T-helper 2 cell (primary cell): ENCODE results near the gene CD44.
A peak's percentile ranks its signal among the peaks of the same experiment; 100 is the strongest.
"Not testable (repeated sequence)": the region's sequence is repeated elsewhere in the genome, so short reads cannot be mapped to it uniquely, and the experiment has no call there.

Experiments used
- DNase-seq, 5 experiments: peaks; one replicate each; pipeline versions ENCODE4 v3.0.0 to v3.0.0-alpha.2; 2012 to 2022

The CD44 gene

DNA sequence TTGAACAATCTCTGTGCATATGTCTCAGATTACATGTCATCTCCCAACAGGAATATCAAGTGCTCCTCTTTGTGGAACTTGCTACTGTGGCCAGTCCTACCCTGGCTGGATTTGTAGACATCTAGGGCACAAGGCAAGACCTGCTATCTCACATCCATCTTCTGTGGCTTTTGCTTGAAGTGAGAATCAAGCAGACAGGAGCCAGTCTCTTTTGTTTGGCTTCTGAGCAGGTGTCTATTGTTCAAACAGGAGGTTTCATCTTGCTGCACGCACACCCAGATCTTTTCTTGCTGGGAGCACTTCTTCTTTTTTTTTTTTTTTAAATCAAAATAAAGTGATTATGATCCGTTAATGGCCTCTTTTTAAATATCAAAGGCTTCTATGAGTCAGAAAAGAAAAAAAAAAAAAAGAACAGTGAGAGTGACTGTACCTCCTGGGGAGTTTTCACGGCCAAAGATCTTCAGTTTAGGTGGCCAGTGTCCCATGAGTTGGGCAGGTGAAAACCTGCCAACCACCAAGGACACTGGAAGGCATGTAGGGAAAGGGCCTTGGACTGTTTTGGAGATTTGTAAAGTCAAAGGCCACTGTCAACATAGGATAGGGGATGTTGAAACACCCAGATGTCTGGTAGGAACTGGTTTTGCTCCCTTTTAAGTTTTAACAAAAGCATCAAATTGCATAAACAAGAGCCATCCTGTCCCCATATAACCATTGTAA, 78.1 kb downstream of the CD44 start:
- DNase-seq = peak in 3 of 5 experiments; percentile 25 to 86 (median 29)

DNA sequence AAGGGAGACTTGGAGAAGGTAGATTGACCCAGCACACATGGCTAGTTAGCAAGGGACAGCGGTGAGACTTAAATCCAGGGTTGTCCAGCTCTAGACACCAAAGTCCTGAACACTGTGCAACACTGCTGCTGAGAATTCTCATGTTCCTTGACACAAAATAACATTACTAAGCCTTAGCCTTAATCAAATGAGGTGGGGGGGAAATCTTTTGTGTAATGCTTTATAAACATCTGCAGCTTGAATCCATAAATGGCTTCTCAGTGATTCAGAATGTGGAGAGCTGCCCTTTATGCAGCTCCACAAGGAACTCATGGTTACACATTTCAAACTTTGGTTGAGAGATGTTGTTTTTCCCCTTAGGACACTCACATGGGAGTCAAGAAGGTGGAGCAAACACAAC, 80.0 kb downstream of the CD44 start:
- no peak for DNase-seq

- no peak for DNase-seq
Measured at GRCh38 chr11:35223371-35223796, 84.4 kb downstream of the CD44 start.

DNA sequence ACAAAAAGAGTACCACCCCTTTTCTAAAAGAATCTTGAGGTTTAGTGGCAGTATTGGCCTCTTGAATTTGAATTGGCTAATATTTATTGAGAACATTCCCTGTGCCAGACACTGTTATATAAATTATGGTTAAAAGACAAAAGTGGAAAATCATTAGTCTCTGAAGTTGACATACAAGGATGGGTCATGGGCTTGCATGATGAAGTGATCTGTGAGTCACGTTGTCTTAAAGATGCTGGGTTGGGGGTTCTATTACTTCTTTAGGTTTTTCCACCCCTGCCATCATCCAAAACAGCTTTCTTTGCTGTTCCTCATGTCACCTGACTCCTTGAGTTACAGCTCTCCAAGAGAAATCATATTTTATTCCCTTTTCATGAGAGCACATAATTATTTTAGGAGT, 85.0 kb downstream of the CD44 start:
- DNase-seq = no peak

DNA sequence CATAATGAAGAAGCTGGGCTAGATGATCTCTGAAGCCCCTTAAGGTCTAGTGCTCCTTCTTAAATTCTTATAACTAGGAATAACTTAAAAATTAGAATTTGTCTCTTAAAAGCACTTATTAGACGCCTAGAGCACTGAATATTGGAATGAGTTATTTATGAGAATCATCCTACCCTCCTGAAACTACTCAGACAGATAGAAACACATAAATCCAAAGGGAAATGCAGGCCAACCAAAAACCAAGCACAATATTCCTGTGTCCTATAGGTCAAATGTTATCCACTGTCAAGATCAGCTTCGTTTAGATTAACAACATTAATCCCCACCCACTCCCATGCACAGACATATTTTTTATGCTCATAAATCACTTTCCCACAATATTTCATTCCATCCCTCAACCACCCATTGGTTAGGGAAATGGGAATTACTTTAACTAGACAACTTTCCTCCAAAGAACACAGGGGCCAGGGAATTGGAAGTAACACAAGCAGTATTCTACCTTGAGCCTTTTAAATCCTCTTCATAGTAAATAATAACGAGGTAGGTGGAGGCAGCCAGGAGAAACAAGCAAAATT, 87.1 kb downstream of the CD44 start:
- no peak for DNase-seq

DNA sequence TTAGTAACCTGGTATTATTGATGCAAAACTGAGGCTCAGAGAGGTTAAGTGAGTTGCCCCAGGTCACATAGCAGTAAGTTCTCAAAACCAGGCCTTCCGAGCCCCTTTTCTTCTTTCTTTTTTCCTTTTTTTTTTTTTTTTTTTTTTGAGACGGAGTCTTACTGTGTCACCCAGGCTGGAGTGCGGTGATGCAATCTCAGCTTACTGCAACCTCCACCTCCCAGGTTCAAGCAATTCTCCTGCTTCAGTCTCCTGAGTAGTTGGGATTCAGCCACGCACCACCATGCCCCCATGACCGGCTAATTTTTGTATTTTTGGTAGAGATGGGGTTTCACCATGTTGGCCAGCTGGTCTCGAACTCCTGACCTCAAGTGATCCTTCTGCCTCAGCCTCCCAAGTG, 87.8 kb downstream of the CD44 start:
- DNase-seq = not testable (repeated sequence)

DNA sequence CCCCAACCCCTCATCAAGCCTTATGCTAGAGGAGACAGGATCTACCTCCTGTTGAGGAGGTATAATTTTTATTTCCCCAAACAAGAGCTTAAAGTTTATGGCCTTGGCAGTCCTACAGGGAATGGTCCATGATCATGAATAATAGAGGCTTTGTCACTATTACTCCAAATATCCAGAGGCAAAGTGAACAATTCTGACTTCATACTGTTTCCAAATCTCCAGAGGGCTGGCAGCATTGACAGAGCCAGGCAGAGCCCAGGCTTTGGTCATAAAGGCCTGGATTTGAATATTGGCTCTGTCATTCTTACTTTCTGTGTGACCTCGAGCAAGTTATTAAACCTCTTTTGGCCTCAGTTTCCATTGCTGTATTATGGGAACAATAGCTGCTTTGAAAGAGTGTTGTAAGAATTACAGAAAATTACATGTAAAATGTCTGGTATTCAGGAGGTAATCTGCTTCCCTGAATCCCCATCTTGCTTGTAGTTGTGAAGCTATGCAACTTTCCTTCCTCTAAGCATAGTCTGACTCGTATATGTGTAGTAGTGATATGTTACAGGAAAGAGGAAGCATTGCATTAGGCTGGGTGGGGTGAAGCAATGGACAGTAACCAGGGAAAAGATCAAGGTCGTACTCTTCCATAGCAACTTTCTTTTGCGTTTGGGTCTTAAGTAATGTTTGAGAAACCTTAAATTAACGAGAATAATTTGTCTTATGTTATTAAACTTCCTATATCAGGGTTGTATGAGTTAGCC, 88.8 kb downstream of the CD44 start:
- no peak for DNase-seq

- DNase-seq = no peak
Measured at GRCh38 chr11:35228328-35228725, 89.4 kb downstream of the CD44 start.

- DNase-seq = no peak
Measured at GRCh38 chr11:35230388-35230787, 91.4 kb downstream of the CD44 start.

DNA sequence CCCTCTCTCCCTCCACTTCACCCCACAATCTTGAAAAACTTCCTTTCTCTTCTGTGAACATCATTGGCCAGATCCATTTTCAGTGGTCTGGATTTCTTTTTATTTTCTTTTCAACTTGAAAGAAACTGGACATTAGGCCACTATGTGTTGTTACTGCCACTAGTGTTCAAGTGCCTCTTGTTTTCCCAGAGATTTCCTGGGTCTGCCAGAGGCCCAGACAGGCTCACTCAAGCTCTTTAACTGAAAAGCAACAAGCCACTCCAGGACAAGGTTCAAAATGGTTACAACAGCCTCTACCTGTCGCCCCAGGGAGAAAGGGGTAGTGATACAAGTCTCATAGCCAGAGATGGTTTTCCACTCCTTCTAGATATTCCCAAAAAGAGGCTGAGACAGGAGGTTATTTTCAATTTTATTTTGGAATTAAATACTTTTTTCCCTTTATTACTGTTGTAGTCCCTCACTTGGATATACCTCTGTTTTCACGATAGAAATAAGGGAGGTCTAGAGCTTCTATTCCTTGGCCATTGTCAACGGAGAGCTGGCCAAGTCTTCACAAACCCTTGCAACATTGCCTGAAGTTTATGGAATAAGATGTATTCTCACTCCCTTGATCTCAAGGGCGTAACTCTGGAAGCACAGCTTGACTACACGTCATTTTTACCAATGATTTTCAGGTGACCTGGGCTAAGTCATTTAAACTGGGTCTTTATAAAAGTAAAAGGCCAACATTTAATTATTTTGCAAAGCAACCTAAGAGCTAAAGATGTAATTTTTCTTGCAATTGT, 92.3 kb downstream of the CD44 start:
- no peak for DNase-seq

DNA sequence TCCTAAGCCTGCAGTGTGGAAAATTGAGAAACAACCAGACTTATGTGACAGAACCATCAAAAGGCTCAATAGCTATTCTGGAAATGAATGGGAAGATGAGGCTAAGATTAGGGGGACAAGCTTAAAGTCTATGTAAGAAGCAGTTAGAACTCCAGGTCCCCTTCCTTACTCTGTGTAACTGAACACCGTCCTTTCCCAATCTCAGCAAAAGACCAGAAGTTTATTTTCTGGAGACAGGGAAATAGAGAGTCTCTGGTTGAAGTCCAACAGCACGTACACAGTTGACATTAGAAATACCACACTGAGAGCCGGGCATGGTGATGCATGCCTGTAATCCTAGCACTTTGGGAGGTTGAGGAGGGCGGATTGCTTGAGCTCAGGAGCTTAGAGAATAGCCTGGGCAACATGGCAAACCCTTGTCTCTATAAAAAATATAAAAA, 93.9 kb downstream of the CD44 start:
- DNase-seq = no peak

GRCh38 chr11:35233518-35233917, 94.5 kb downstream of the CD44 start:
- DNase-seq = no peak

DNA sequence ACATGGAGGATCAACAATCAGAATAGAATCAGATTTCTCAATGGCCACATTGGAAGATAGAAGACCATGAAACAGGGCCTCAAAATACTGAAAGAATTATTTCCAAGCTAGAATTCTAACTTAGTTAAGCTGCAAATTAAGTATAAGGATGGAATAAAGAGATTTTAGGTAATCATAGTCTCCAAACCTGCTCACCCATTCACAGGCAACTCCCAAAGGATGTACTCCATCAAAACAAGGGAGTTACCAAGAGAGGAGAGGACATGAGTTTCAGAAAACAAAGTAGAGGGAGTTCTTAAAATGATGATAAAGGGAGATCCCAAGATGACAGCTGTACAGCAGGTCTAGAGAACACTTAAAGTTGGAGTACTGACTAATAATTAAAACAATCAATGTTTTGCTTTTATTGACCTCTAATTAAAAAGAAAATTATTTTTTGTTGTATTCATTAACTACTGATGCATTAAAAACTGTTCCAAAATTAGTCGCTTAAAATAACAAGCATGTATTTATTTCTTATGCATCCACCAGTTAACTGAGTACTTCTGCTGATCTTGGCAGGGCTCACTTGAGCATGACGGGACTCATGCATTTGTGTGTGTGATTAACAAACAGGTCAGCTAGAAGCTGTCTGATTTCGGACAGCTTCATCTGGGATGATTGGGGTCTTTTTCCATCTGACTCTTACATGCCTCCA, 95.6 kb downstream of the CD44 start:
- DNase-seq = no peak

GRCh38 chr11:35235157-35235468, 96.1 kb downstream of the CD44 start:
- no peak for DNase-seq

GRCh38 chr11:35235498-35235897, 96.5 kb downstream of the CD44 start:
- DNase-seq = no peak

DNA sequence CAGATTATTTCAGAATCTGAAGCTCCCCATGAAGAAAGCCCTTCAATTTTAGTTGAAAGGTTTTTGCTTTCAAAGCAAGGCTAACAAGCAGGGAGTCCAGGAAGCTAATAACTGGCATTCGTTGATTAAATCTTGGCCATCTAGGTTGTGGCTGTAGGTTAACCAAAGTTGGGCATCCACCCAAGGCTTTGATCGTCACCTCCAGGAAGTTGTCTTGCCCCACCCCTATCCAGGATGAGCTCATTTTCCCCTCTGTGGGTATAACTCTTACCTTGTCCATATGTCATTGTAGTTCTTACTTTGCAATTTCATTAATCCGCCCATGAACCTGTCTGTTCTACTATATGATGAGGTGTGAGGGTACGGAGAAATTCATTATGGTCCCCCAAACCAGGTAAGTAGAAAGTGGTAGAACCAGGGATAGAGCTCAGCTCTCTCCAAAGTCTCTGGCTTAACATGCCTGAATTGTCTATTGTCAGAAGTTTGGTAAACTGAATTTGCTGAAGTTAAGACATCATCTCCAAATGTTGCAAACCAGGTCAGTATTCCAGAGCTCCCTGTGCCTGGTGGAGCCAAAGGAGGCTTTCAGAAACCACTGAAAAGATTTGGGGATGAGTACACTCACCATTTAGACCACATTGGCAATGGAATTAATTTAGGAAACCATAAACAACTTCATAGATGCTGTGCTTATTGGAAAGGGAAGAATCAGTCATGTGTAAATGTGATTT, 97.1 kb downstream of the CD44 start:
- DNase-seq = peak in 4 of 5 experiments; percentile 25 to 93 (median 62)

- DNase-seq = no peak
Measured at GRCh38 chr11:35236667-35237003, 97.7 kb downstream of the CD44 start.

- no peak for DNase-seq
Measured at GRCh38 chr11:35237351-35237750, 98.4 kb downstream of the CD44 start.

GRCh38 chr11:35237860-35238715, 99.1 kb downstream of the CD44 start:
- peak in 4 of 5 experiments; percentile 11 to 79 (median 32) for DNase-seq

DNA sequence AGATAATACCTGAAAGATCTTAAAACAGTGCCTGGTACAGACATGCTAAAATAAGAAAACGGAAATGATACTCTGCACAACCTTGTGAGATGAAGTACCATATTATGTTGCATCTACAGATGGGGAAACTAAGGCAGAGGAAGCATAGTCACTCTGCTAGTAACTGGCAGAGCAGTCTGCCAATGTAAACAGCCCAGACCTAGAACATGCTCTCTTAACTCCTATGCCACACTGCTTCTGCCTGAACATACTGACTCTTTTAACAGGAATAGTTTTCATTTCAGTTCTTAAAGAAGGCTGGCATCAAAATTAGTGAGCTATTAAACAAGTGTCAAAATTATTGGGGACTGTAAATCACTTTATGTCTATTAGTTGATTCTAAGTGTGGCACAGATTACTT, 99.9 kb downstream of the CD44 start:
- DNase-seq = no peak
